HepG2 (cell line): ENCODE measurements around the gene ANGPTL7. TPM values are rescaled to one million over a fixed set of nuclear protein-coding genes. Genes with fewer than 3 reads are reported as not detected.

Source experiments
- ATAC-seq: fragments of 200-7000 bp; cut with Tn5 transposase; 3 replicates; pipeline ENCODE4 v1.9.1; 2020; ENCODE audit warnings: mild to moderate bottlenecking, moderate library complexity
- BruUV-seq: library from RNA; stranded (reverse); fragments of 400-500 nt; replicated peaks from 2 replicates; lab custom pipeline; 2021; lab: Mats Ljungman, UMichigan
- CTCF ChIA-PET: fragments of 300-600 bp; formaldehyde crosslinking; extraction: SDS; loops from one replicate; lab custom pipeline; 2021; ENCODE audit warnings: low total read pairs, inconsistent platforms, low intra/inter-chr PET ratio; lab: Yijun Ruan, JAX
- POLR2A ChIA-PET: fragments of 350-600 bp; sonication (Branson Sonifier 250); formaldehyde crosslinking; loops from one replicate; lab custom pipeline; 2020; ENCODE audit warnings: antibody characterized with exemption, inconsistent platforms; lab: Yijun Ruan, JAX
- DNase-seq: peaks from one replicate; pipeline ENCODE4 v3.0.0-alpha.2; 2015; ENCODE audit warnings: low spot score
- FAIRE-seq: peaks from 3 replicates; lab custom pipeline; 2011; peaks lifted over from hg19 to GRCh38; lab: Jason Lieb, UNC
- H2AFZ ChIP-seq: one replicate; pipeline ENCODE4 v1.6.1; 2011; ENCODE audit warnings: low read length, inconsistent platforms
- H3K27ac ChIP-seq: fragments of 300-600 bp; 3 replicates; pipeline ENCODE4 v1.8.0; 2011; ENCODE audit warnings: mixed run types, mild to moderate bottlenecking, mixed read lengths, low read length, inconsistent platforms; ENCODE audit not compliant: insufficient read depth; ENCODE audit errors: extremely low read length
- H3K27me3 ChIP-seq, 2 experiments: fragments of 200-600 bp in 1 of 2; 2 replicates in 1 of 2; 3 replicates in 1 of 2; pipeline versions ENCODE4 v1.6.0 to v1.8.0; 2011; ENCODE audit warnings: low read length in 2 of 2, mild to moderate bottlenecking in 2 of 2, moderate library complexity in 2 of 2, inconsistent platforms in 1 of 2; ENCODE audit not compliant: insufficient read depth in 2 of 2, control insufficient read depth in 1 of 2
- H3K36me3 ChIP-seq, 2 experiments: fragments of 200-600 bp in 1 of 2; replicated peaks in 1 of 2; 2 replicates in 1 of 2; 3 replicates in 1 of 2; pipeline versions ENCODE4 v1.5.1 to v1.8.0; 2011; ENCODE audit warnings: low read length in 2 of 2, inconsistent platforms in 1 of 2; ENCODE audit not compliant: insufficient read depth in 2 of 2, control insufficient read depth in 1 of 2
- H3K4me1 ChIP-seq: 2 replicates; pipeline ENCODE4 v1.5.1; 2012; ENCODE audit warnings: low read length, inconsistent platforms; ENCODE audit not compliant: insufficient read depth
- H3K4me2 ChIP-seq: 2 replicates; pipeline ENCODE4 v1.6.0; 2011; ENCODE audit warnings: low read depth, low read length, inconsistent platforms
- H3K4me3 ChIP-seq, 3 experiments: fragments of 200-600 bp in 1 of 3; sonication (generic), shearing (Covaris generic) in 1 of 3; replicated peaks in 1 of 3; 2 replicates each; pipeline ENCODE4 v1.5.1; 2011 to 2016; ENCODE audit warnings: low read length in 3 of 3, inconsistent platforms in 2 of 3, low read depth in 2 of 3, mild to moderate bottlenecking in 2 of 3, control low read depth in 1 of 3, mixed read lengths in 1 of 3; ENCODE audit not compliant: insufficient read depth in 1 of 3
- H3K79me2 ChIP-seq: one replicate; pipeline ENCODE4 v1.6.1; 2011; ENCODE audit warnings: low read length, inconsistent platforms; ENCODE audit not compliant: insufficient read depth
- H3K9ac ChIP-seq: 2 replicates; pipeline ENCODE4 v1.6.0; 2011; ENCODE audit warnings: mild to moderate bottlenecking, low read depth, low read length, inconsistent platforms; ENCODE audit not compliant: insufficient read depth
- H3K9me3 ChIP-seq: 2 replicates; pipeline ENCODE4 v1.5.1; 2012; ENCODE audit warnings: mild to moderate bottlenecking, low read length
- H4K20me1 ChIP-seq: 2 replicates; pipeline ENCODE4 v1.6.0; 2011; ENCODE audit warnings: inconsistent platforms, mild to moderate bottlenecking, low read length, moderate library complexity; ENCODE audit not compliant: insufficient read depth
- ATF2 ChIP-seq: sonication (generic); formaldehyde crosslinking; IDR thresholded peaks from 2 replicates; pipeline ENCODE4 v1.4.0; 2020; ENCODE audit warnings: missing genetic modification reagents
- BCL6 ChIP-seq: IDR thresholded peaks from 2 replicates; pipeline ENCODE4 v1.6.1; 2016; ENCODE audit warnings: missing genetic modification reagents, missing compliant biosample characterization
- FOXK2 ChIP-seq: fragments of 450-650 bp; IDR thresholded peaks from 2 replicates; pipeline ENCODE4 v1.6.1; 2016
- GFI1 ChIP-seq: sonication (generic); formaldehyde crosslinking; IDR thresholded peaks from 2 replicates; pipeline ENCODE4 v1.5.0; 2020; ENCODE audit warnings: missing genetic modification reagents, mild to moderate bottlenecking, borderline replicate concordance
- NR2C2 ChIP-seq: sonication (generic); formaldehyde crosslinking; IDR thresholded peaks from 2 replicates; pipeline ENCODE4 v1.4.0; 2020; ENCODE audit warnings: missing genetic modification reagents, mild to moderate bottlenecking, moderate library complexity, borderline replicate concordance
- TGIF2 ChIP-seq: IDR thresholded peaks from 2 replicates; pipeline ENCODE4 v1.6.1; 2016; ENCODE audit warnings: control low read depth, missing compliant biosample characterization
- TSC22D2 ChIP-seq: sonication (generic); formaldehyde crosslinking; IDR thresholded peaks from 2 replicates; pipeline ENCODE4 v1.5.1; 2020; ENCODE audit warnings: missing genetic modification reagents, mild to moderate bottlenecking, borderline replicate concordance
- ZFP41 ChIP-seq: sonication (generic); formaldehyde crosslinking; IDR thresholded peaks from 2 replicates; pipeline ENCODE4 v1.4.0; 2020; ENCODE audit warnings: mild to moderate bottlenecking, missing genetic modification reagents, borderline replicate concordance
- ZNF296 ChIP-seq: sonication (generic); formaldehyde crosslinking; conservative IDR thresholded peaks from 2 replicates; pipeline ENCODE4 v1.5.0; 2020; ENCODE audit warnings: mild to moderate bottlenecking, missing genetic modification reagents
- ZNF362 ChIP-seq: sonication (generic); formaldehyde crosslinking; IDR thresholded peaks from 2 replicates; pipeline ENCODE4 v1.4.0; 2020; ENCODE audit warnings: missing genetic modification reagents, mild to moderate bottlenecking, borderline replicate concordance
- ZNF83 ChIP-seq: sonication (generic); formaldehyde crosslinking; IDR thresholded peaks from 2 replicates; pipeline ENCODE4 v1.4.0; 2020; ENCODE audit warnings: missing genetic modification reagents, mild to moderate bottlenecking, borderline replicate concordance
- ZSCAN21 ChIP-seq: sonication (generic); formaldehyde crosslinking; IDR thresholded peaks from 2 replicates; pipeline ENCODE4 v1.8.0; 2022; ENCODE audit warnings: mild to moderate bottlenecking, missing genetic modification reagents, moderate library complexity, borderline replicate concordance
- WGBS: methylation state at CpG from one replicate; pipeline ENCODE4 v1.1.6; 2017; ENCODE audit warnings: low lambda C conversion rate; 5-methylcytosine and 5-hydroxymethylcytosine counted together
- in situ Hi-C: cut with HindIII; loops from 2 replicates; pipeline ENCODE4 v1.10.0; 2017; ENCODE audit warnings: low pct_unique_long_range_greater_than_20kb; ENCODE audit not compliant: extremely low pct_ligation_motif_present
- intact Hi-C: fragments of 100-400 bp; cut with micrococcal nuclease; formaldehyde crosslinking; loops from one replicate; pipeline ENCODE4 v1.10.0; 2022; ENCODE audit not compliant: unreplicated experiment
- polyA plus RNA-seq, 8 experiments: library from polyadenylated mRNA; depleted of rRNA in 3 of 8; stranded (reverse) in 7 of 8; unstranded in 1 of 8; fragments of >200 nt; fragmentation: Illumina TruSeq in 4 of 8; extraction: Trizol in 4 of 8; gene quantifications; 2 replicates each; pipeline versions ENCODE4 v1.2.1 to v1.2.3, GENCODE V29; 2011 to 2016; ENCODE audit warnings: low read depth in 4 of 8, missing spikeins in 1 of 8, mixed read lengths in 1 of 8; ENCODE audit not compliant: insufficient read depth in 1 of 8
- total RNA-seq, 5 experiments: library from RNA; depleted of rRNA; stranded (reverse); fragments of >200 nt; fragmentation: Illumina TruSeq; extraction: Trizol; gene quantifications; 2 replicates each; pipeline ENCODE4 v1.2.3, GENCODE V29; 2016; ENCODE audit warnings: low read depth in 1 of 5

The ANGPTL7 gene
- total and polyA plus RNA-seq, 2 of the 13 experiments (the other 11 are each of a cell fraction or from before 2014, with no cell fraction given): not detected

GRCh38 chr1:11174261-11174942 lies 14.8 kb upstream of the ANGPTL7 start:
- peaks cover 0 to 2% of the 10 kb centered on the region in 2 experiments; a peak in 1 of 5 replicates for H3K36me3 ChIP-seq
- no TSS peak for BruUV-seq

GRCh38 chr1:11175461-11175860 lies 13.7 kb upstream of the ANGPTL7 start:
- BruUV-seq: no TSS peak
- POLR2A ChIA-PET: no interaction called here

More at GRCh38 chr1:11174261-11174942, 14.8 kb upstream of the ANGPTL7 start:
- DNase-seq: no peak
- POLR2A ChIA-PET: no interaction called here
- WGBS: 92% methylated on average over 7 of the region's 7 CpGs
- CTCF ChIA-PET: no interaction called here
- Histone ChIP-seq H3K9ac (no peak overlapping the region), H3K4me2 (no peak overlapping the region), H3K79me2 (no peaks in the 10 kb centered on the region), H3K9me3 (no peaks in the 10 kb centered on the region), H4K20me1 (no peaks in the 10 kb centered on the region), H3K27ac (no peak overlapping the region), H3K4me1 (0 out of 2 replicates have a peak, but pooled peaks cover under 1% of the 10 kb centered on the region), H3K27me3 (no peaks in the 10 kb centered on the region), H2AFZ (no peak overlapping the region), H3K4me3 (no peak overlapping the region)
- FAIRE-seq: no peak
- in situ Hi-C loops: no loop called here
- no peak for ATAC-seq
- TF ChIP-seq ZFP41 (CRISPR knock-in tag) (no peak), BCL6 (no peak), GFI1 (no peak), ZSCAN21 (CRISPR knock-in tag) (no peak)
- intact Hi-C loops: no loop called here

More at GRCh38 chr1:11175461-11175860, 13.7 kb upstream of the ANGPTL7 start:
- 99% methylated on average over 10 of the region's 10 CpGs for WGBS
- H3K9ac ChIP-seq: no peak overlapping the region
- in situ Hi-C loops: no loop called here
- no peak for TF ChIP-seq ZNF83 (CRISPR knock-in tag)
- no peak for TF ChIP-seq ZNF362 (CRISPR knock-in tag)
- no peak for TF ChIP-seq ZNF296 (CRISPR knock-in tag)
- TF ChIP-seq TGIF2 (CRISPR knock-in tag): no peak
- no peak for TF ChIP-seq ATF2
- no peak for TF ChIP-seq FOXK2
- no peak for TF ChIP-seq TSC22D2 (CRISPR knock-in tag)
- TF ChIP-seq NR2C2 (CRISPR knock-in tag): no peak
- TF ChIP-seq, all 625 proteins: peak for 0
- FAIRE-seq: no peak
- no peak overlapping the region for H3K4me3 ChIP-seq
- H3K36me3 ChIP-seq: peaks cover 0 to 2% of the 10 kb centered on the region in 2 experiments; a peak in 1 of 5 replicates
- no peak overlapping the region for H2AFZ ChIP-seq
- no peak overlapping the region for H3K27ac ChIP-seq
- H3K9me3 ChIP-seq: no peaks in the 10 kb centered on the region
- no peaks in the 10 kb centered on the region for H3K79me2 ChIP-seq
- intact Hi-C loops: no loop called here
- no peaks in the 10 kb centered on the region for H3K27me3 ChIP-seq
- peaks cover 9% of the 10 kb centered on the region; the same call in 1 of the 2 replicates for H3K4me1 ChIP-seq
- DNase-seq: no peak
- ATAC-seq: no peak
- CTCF ChIA-PET: no interaction called here
- H4K20me1 ChIP-seq: no peaks in the 10 kb centered on the region
- no peak overlapping the region for H3K4me2 ChIP-seq
